Naive thymus-derived CD4-positive, alpha-beta T cell (primary cell): Measurements from ENCODE around the gene ZSWIM6. TPM values are rescaled to one million over a fixed set of nuclear protein-coding genes. Genes with fewer than 3 reads are reported as not detected.
A peak's percentile ranks its signal among the peaks of the same experiment; 100 is the strongest.

ENCODE experiments used
- ATAC-seq: fragments of 150-1000 bp; cut with Tn5 transposase; 2 replicates; pipeline ENCODE4 v1.10.0; 2021; ENCODE audit warnings: mild to moderate bottlenecking, moderate library complexity
- CTCF ChIA-PET: fragments of 350-600 bp; sonication (Branson Sonifier 250); formaldehyde crosslinking; loops from one replicate; lab custom pipeline; 2021; ENCODE audit warnings: antibody characterized with exemption; lab: Charles Lee
- POLR2A ChIA-PET: fragments of 350-600 bp; sonication (Branson Sonifier 250); formaldehyde crosslinking; loops from one replicate; lab custom pipeline; 2021; ENCODE audit warnings: antibody characterized with exemption, inconsistent platforms; lab: Charles Lee
- DNase-seq, 9 donors: peaks; one replicate each; pipeline versions ENCODE4 v3.0.0 to v3.0.0-alpha.2; 2020 to 2022; ENCODE audit warnings: mixed read lengths in 1 of 9
- H3K27ac ChIP-seq: one replicate; pipeline ENCODE4 v1.7.0; 2013; ENCODE audit warnings: mild to moderate bottlenecking, low read depth, low read length, moderate library complexity
- H3K27me3 ChIP-seq, 2 donors: one replicate each; pipeline ENCODE4 v1.7.0; 2013; ENCODE audit warnings: low read length in 2 of 2, mild to moderate bottlenecking in 2 of 2, moderate library complexity in 2 of 2; ENCODE audit not compliant: control insufficient read depth in 2 of 2, insufficient read depth in 2 of 2
- H3K36me3 ChIP-seq, 3 experiments: 1 replicate in 2 of 3; 2 replicates in 1 of 3; pipeline ENCODE4 v1.7.0; 2013; ENCODE audit warnings: low read length in 3 of 3, mild to moderate bottlenecking in 3 of 3, moderate library complexity in 1 of 3; ENCODE audit not compliant: insufficient read depth in 3 of 3, control insufficient read depth in 2 of 3
- H3K4me1 ChIP-seq, 2 donors: one replicate each; pipeline ENCODE4 v1.7.0; 2013; ENCODE audit warnings: low read length in 2 of 2, mild to moderate bottlenecking in 2 of 2, moderate library complexity in 1 of 2; ENCODE audit not compliant: control insufficient read depth in 2 of 2, insufficient read depth in 2 of 2
- H3K4me3 ChIP-seq: 2 replicates; pipeline ENCODE4 v1.7.0; 2013; ENCODE audit warnings: mild to moderate bottlenecking, low read length
- H3K9me3 ChIP-seq, 3 experiments: 1 replicate in 2 of 3; 2 replicates in 1 of 3; pipeline ENCODE4 v1.7.0; 2013; ENCODE audit warnings: low read length in 3 of 3; ENCODE audit not compliant: control insufficient read depth in 2 of 3
- H3K27ac Mint-ChIP-seq, 9 donors: one replicate each; pipeline ENCODE4 v1.8.0; 2020 to 2022; ENCODE audit warnings: mixed read lengths in 9 of 9, mild to moderate bottlenecking in 8 of 9, moderate library complexity in 5 of 9, inconsistent platforms in 2 of 9
- H3K27me3 Mint-ChIP-seq, 5 donors: one replicate each; pipeline ENCODE4 v1.8.0; 2021 to 2022; ENCODE audit warnings: mixed read lengths in 5 of 5, mild to moderate bottlenecking in 1 of 5
- H3K36me3 Mint-ChIP-seq, 5 donors: one replicate each; pipeline ENCODE4 v1.8.0; 2020 to 2022; ENCODE audit warnings: mixed read lengths in 5 of 5, mild to moderate bottlenecking in 3 of 5, inconsistent platforms in 1 of 5
- H3K4me1 Mint-ChIP-seq, 7 donors: one replicate each; pipeline ENCODE4 v1.8.0; 2020 to 2022; ENCODE audit warnings: mixed read lengths in 7 of 7, mild to moderate bottlenecking in 3 of 7, inconsistent platforms in 1 of 7
- H3K4me3 Mint-ChIP-seq, 10 donors: one replicate each; pipeline ENCODE4 v1.8.0; 2020 to 2022; ENCODE audit warnings: mild to moderate bottlenecking in 10 of 10, mixed read lengths in 10 of 10, moderate library complexity in 6 of 10, inconsistent platforms in 2 of 10
- H3K9me3 Mint-ChIP-seq, 11 donors: one replicate each; pipeline ENCODE4 v1.8.0; 2020 to 2022; ENCODE audit warnings: mixed read lengths in 11 of 11, mild to moderate bottlenecking in 4 of 11, inconsistent platforms in 1 of 11, moderate library complexity in 1 of 11
- intact Hi-C, 2 donors: fragments of 100-400 bp; cut with micrococcal nuclease; formaldehyde crosslinking; loops; one replicate each; pipeline ENCODE4 v1.15.1; 2023
- polyA plus RNA-seq, 2 donors: library from polyadenylated mRNA; unstranded; fragments of 300-500 nt; fragmentation: Illumina TruSeq; gene quantifications; one replicate each; pipeline ENCODE4 v1.2.3, GENCODE V29; 2021
- total RNA-seq, 6 experiments: library from RNA in 5 of 6; stranded (reverse) in 5 of 6; gene quantifications; 1 replicate in 5 of 6; 2 replicates in 1 of 6; pipeline ENCODE4 v1.2.3 and lab custom pipeline; 2021 to 2026

The ZSWIM6 gene
- total and polyA plus RNA-seq, 7 experiments from 2014 or later = 0.29 to 18.5 (median 8.2) TPM

- H3K4me3 ChIP-seq = no peak overlapping the region
- intact Hi-C loops = no loop called here
- Mint-ChIP-seq H3K4me3 (no peak overlapping the region), H3K27me3 (no peaks in the 10 kb centered on the region), H3K27ac (peak overlapping the region in 2 of 9 donors; percentile 3 to 44), H3K4me1 (peaks cover 6 to 69% (median 44%) of the 10 kb centered on the region in 7 donors), H3K9me3 (no peaks in the 10 kb centered on the region), H3K36me3 (peaks cover 0 to 27% (median 15%) of the 10 kb centered on the region in 5 donors)
- ChIA-PET CTCF (no interaction called here), POLR2A (no interaction called here)
- no peaks in the 10 kb centered on the region for H3K36me3 ChIP-seq
- ATAC-seq (peak; percentile 40), DNase-seq (peak in 3 of 9 donors; percentile 6 to 10 (median 9))
- H3K4me1 ChIP-seq = peaks cover 0 to 4% of the 10 kb centered on the region in 2 donors
- H3K27me3 ChIP-seq = no peaks in the 10 kb centered on the region
- H3K9me3 ChIP-seq = no peaks in the 10 kb centered on the region
- no peak overlapping the region for H3K27ac ChIP-seq
Observed at GRCh38 chr5:61472172-61472958, 140.3 kb downstream of the ZSWIM6 start.

- ATAC-seq = no peak
- Mint-ChIP-seq H3K9me3 (no peaks in the 10 kb centered on the region), H3K27ac (peak overlapping the region in 1 of 9 donors; percentile 11), H3K36me3 (peaks cover 4 to 44% (median 25%) of the 10 kb centered on the region in 5 donors), H3K4me3 (no peak overlapping the region), H3K4me1 (peaks cover 6 to 57% (median 39%) of the 10 kb centered on the region in 7 donors), H3K27me3 (no peaks in the 10 kb centered on the region)
- no peak overlapping the region for H3K4me3 ChIP-seq
- no peaks in the 10 kb centered on the region for H3K27me3 ChIP-seq
- no peaks in the 10 kb centered on the region for H3K36me3 ChIP-seq
- intact Hi-C loops = no loop called here
- CTCF ChIA-PET = no interaction called here
- H3K9me3 ChIP-seq = no peaks in the 10 kb centered on the region
- POLR2A ChIA-PET = no interaction called here
- H3K27ac ChIP-seq = no peak overlapping the region
- H3K4me1 ChIP-seq = peaks cover 0 to 4% of the 10 kb centered on the region in 2 donors
- DNase-seq = no peak
Observed at GRCh38 chr5:61474746-61475145, 142.7 kb downstream of the ZSWIM6 start.

DNA sequence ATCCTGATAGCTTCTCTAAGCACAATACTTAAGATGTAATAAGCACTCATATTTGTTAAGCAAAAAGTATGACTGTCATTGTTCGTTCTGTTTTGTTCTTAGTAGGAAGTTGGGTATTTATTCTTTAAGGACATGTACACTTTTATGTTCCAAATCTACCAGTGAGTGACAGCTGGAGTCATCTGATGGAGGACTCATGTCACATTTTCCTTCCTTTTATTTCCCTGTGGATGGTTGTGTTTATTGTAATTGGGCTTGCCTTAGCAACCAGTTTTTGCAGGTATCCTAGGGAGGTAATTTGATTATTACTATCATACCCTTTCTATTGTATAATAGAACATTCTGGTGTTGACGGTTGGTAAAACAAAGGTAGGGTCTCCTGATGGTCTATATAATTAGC is 145.7 kb downstream of the ZSWIM6 start:
- Mint-ChIP-seq H3K36me3 (peaks cover 2 to 57% (median 41%) of the 10 kb centered on the region in 5 donors), H3K27me3 (no peaks in the 10 kb centered on the region), H3K27ac (no peak overlapping the region), H3K4me3 (no peak overlapping the region), H3K4me1 (peaks cover 0 to 27% (median 15%) of the 10 kb centered on the region in 7 donors), H3K9me3 (peaks cover 0 to 4% (median 0%) of the 10 kb centered on the region in 11 donors)
- no peak for DNase-seq
- ChIA-PET CTCF (no interaction called here), POLR2A (no interaction called here)
- no peaks in the 10 kb centered on the region for H3K36me3 ChIP-seq
- H3K27me3 ChIP-seq = no peaks in the 10 kb centered on the region
- no peak overlapping the region for H3K4me3 ChIP-seq
- H3K27ac ChIP-seq = no peak overlapping the region
- no peaks in the 10 kb centered on the region for H3K4me1 ChIP-seq
- H3K9me3 ChIP-seq = no peaks in the 10 kb centered on the region
- intact Hi-C loops = no loop called here
- ATAC-seq = no peak

GRCh38 chr5:61479850-61480614 is 148.0 kb downstream of the ZSWIM6 start:
- Mint-ChIP-seq H3K27ac (no peak overlapping the region), H3K36me3 (peaks cover 3 to 68% (median 45%) of the 10 kb centered on the region in 5 donors), H3K4me3 (no peak overlapping the region), H3K4me1 (peaks cover 0 to 17% (median 13%) of the 10 kb centered on the region in 7 donors), H3K9me3 (peaks cover 0 to 4% (median 0%) of the 10 kb centered on the region in 11 donors), H3K27me3 (no peaks in the 10 kb centered on the region)
- intact Hi-C loops = no loop called here
- H3K4me3 ChIP-seq = no peak overlapping the region
- POLR2A ChIA-PET = no interaction called here
- DNase-seq (no peak), ATAC-seq (no peak)
- no peaks in the 10 kb centered on the region for H3K36me3 ChIP-seq
- no peak overlapping the region for H3K27ac ChIP-seq
- H3K27me3 ChIP-seq = no peaks in the 10 kb centered on the region
- no peaks in the 10 kb centered on the region for H3K9me3 ChIP-seq
- H3K4me1 ChIP-seq = no peaks in the 10 kb centered on the region
- CTCF ChIA-PET = interaction anchor here (0.6 kb wide), 1 partner anchor 10 kb away, joined by 3 read pairs; no protein-coding TSS in a partner anchor

DNA sequence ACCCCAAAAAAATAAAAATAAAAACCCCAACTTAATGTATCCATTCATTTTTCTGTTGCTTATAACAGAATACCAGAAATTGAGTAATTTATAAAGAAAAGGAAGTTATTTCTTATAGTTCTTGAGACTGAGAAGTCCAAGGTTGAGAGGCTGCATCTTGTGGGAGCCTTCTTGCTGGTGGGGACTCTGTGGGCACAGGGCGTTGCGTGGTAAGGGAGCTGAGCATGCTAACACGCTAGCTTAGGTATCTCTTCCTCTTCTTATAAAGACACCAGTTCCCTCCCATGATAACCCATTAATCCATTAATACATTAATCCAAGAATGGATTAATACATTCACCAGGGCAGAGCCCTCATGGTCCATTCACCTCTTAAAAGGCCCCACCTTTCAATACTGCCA is 150.9 kb downstream of the ZSWIM6 start:
- Mint-ChIP-seq H3K4me1 (peaks cover 0 to 21% (median 17%) of the 10 kb centered on the region in 7 donors), H3K4me3 (no peak overlapping the region), H3K27me3 (no peaks in the 10 kb centered on the region), H3K9me3 (peaks cover 0 to 14% (median 0%) of the 10 kb centered on the region in 11 donors), H3K36me3 (peaks cover 2 to 68% (median 52%) of the 10 kb centered on the region in 5 donors), H3K27ac (no peak overlapping the region)
- Histone ChIP-seq H3K4me1 (no peaks in the 10 kb centered on the region), H3K9me3 (no peaks in the 10 kb centered on the region), H3K27me3 (no peaks in the 10 kb centered on the region), H3K27ac (no peak overlapping the region), H3K36me3 (no peaks in the 10 kb centered on the region), H3K4me3 (no peak overlapping the region)
- ATAC-seq (no peak), DNase-seq (no peak)
- ChIA-PET CTCF (no interaction called here), POLR2A (no interaction called here)
- intact Hi-C loops = no loop called here

DNA sequence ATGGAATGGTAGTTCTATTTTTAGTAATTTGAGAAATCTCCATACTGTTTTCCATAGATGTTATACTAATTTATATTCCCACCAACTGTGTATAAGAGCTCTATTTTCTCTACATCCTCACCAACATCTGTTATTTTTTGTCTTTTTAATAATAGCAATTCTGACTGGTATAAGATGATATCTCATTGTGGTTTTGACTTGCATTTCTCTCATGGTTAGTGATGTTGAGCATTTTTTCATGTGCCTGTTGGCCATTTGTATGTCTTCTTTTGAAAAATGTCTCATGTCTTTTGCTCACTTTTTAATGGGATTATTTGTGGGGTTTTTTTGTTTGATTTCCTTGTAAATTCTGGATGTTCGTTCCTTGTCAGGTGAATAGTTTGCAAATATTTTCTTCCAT is 154.4 kb downstream of the ZSWIM6 start:
- Mint-ChIP-seq H3K4me3 (no peak overlapping the region), H3K27ac (no peak overlapping the region), H3K4me1 (peaks cover 0 to 25% (median 15%) of the 10 kb centered on the region in 7 donors), H3K9me3 (peaks cover 0 to 14% (median 0%) of the 10 kb centered on the region in 11 donors), H3K27me3 (no peaks in the 10 kb centered on the region), H3K36me3 (peaks cover 5 to 56% (median 44%) of the 10 kb centered on the region in 5 donors)
- no peak overlapping the region for H3K4me3 ChIP-seq
- H3K36me3 ChIP-seq = no peaks in the 10 kb centered on the region
- POLR2A ChIA-PET = no interaction called here
- ATAC-seq (no peak), DNase-seq (no peak)
- intact Hi-C loops = no loop called here
- CTCF ChIA-PET = no interaction called here
- no peaks in the 10 kb centered on the region for H3K4me1 ChIP-seq
- no peaks in the 10 kb centered on the region for H3K9me3 ChIP-seq
- H3K27me3 ChIP-seq = no peaks in the 10 kb centered on the region
- H3K27ac ChIP-seq = no peak overlapping the region
